WTC11 (cell line): Measurements from ENCODE around the gene TMEM72.

Experiments
- ATF1 ChIP-seq: sonication (generic); formaldehyde crosslinking; IDR thresholded peaks from 2 replicates; pipeline ENCODE4 v1.8.1; 2023; ENCODE audit warnings: mild to moderate bottlenecking, moderate library complexity, missing genetic modification reagents
- E2F4 ChIP-seq: sonication (generic); formaldehyde crosslinking; IDR thresholded peaks from 2 replicates; pipeline ENCODE4 v1.8.1; 2022; ENCODE audit warnings: low read depth, mild to moderate bottlenecking, moderate library complexity, missing genetic modification reagents, borderline replicate concordance
- ESRRA ChIP-seq: sonication (generic); formaldehyde crosslinking; IDR thresholded peaks from 2 replicates; pipeline ENCODE4 v1.8.1; 2022; ENCODE audit warnings: mild to moderate bottlenecking, missing genetic modification reagents, borderline replicate concordance
- FOXJ3 ChIP-seq: sonication (generic); formaldehyde crosslinking; IDR thresholded peaks from 2 replicates; pipeline ENCODE4 v1.9.0; 2021; ENCODE audit warnings: missing genetic modification reagents, mild to moderate bottlenecking, borderline replicate concordance
- FOXK1 ChIP-seq: sonication (generic); formaldehyde crosslinking; IDR thresholded peaks from 2 replicates; pipeline ENCODE4 v1.8.0; 2022; ENCODE audit warnings: mild to moderate bottlenecking, moderate library complexity, missing genetic modification reagents
- GABPB1 ChIP-seq: sonication (generic); formaldehyde crosslinking; IDR thresholded peaks from 2 replicates; pipeline ENCODE4 v1.8.1; 2023; ENCODE audit warnings: mild to moderate bottlenecking, missing genetic modification reagents
- MAX ChIP-seq: sonication (generic); formaldehyde crosslinking; IDR thresholded peaks from 2 replicates; pipeline ENCODE4 v1.8.0; 2022; ENCODE audit warnings: mild to moderate bottlenecking, missing genetic modification reagents
- NR2C2 ChIP-seq: sonication (generic); formaldehyde crosslinking; IDR thresholded peaks from 2 replicates; pipeline ENCODE4 v1.8.0; 2022; ENCODE audit warnings: mild to moderate bottlenecking, missing genetic modification reagents
- PREB ChIP-seq: sonication (generic); formaldehyde crosslinking; IDR thresholded peaks from 2 replicates; pipeline ENCODE4 v1.8.1; 2022; ENCODE audit warnings: mild to moderate bottlenecking, missing genetic modification reagents, moderate library complexity, borderline replicate concordance
- TCF7 ChIP-seq: sonication (generic); formaldehyde crosslinking; IDR thresholded peaks from 2 replicates; pipeline ENCODE4 v1.8.0; 2022; ENCODE audit warnings: mild to moderate bottlenecking, low read depth, missing genetic modification reagents, moderate library complexity
- ZNF416 ChIP-seq: fragments of 250-450 bp; sonication (Bioruptor Pico); IDR thresholded peaks from 2 replicates; pipeline ENCODE4 v1.9.0; 2021; ENCODE audit warnings: mild to moderate bottlenecking, inconsistent platforms
- TF ChIP-seq, protein P1 (sequence below): fragments of 250-450 bp; sonication (Bioruptor Pico); IDR thresholded peaks from 2 replicates; pipeline ENCODE4 v2.1.2; 2022; ENCODE audit warnings: mild to moderate bottlenecking, moderate library complexity
- TF ChIP-seq, protein P2 (sequence below): fragments of 200-600 bp; IDR thresholded peaks from 2 replicates; pipeline ENCODE4 v1.8.0; 2022; ENCODE audit warnings: antibody characterized with exemption

GRCh38 chr10:44935966-44936295, 24.8 kb downstream of the TMEM72 start:
- TF ChIP-seq FOXK1 (CRISPR knock-in tag) (no peak), ATF1 (CRISPR knock-in tag) (no peak), ESRRA (CRISPR knock-in tag) (no peak), ZNF416 (CRISPR knock-in tag) (no peak), FOXJ3 (CRISPR knock-in tag) (no peak), PREB (CRISPR knock-in tag) (no peak), E2F4 (CRISPR knock-in tag) (no peak), MAX (CRISPR knock-in tag) (no peak), NR2C2 (CRISPR knock-in tag) (no peak), TCF7 (no peak), GABPB1 (no peak)
- TF ChIP-seq, protein P1, sequence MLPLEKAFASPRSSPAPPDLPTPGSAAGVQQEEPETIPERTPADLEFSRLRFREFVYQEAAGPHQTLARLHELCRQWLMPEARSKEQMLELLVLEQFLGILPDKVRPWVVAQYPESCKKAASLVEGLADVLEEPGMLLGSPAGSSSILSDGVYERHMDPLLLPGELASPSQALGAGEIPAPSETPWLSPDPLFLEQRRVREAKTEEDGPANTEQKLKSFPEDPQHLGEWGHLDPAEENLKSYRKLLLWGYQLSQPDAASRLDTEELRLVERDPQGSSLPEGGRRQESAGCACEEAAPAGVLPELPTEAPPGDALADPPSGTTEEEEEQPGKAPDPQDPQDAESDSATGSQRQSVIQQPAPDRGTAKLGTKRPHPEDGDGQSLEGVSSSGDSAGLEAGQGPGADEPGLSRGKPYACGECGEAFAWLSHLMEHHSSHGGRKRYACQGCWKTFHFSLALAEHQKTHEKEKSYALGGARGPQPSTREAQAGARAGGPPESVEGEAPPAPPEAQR (CRISPR knock-in tag), result no peak
- TF ChIP-seq, protein P2, sequence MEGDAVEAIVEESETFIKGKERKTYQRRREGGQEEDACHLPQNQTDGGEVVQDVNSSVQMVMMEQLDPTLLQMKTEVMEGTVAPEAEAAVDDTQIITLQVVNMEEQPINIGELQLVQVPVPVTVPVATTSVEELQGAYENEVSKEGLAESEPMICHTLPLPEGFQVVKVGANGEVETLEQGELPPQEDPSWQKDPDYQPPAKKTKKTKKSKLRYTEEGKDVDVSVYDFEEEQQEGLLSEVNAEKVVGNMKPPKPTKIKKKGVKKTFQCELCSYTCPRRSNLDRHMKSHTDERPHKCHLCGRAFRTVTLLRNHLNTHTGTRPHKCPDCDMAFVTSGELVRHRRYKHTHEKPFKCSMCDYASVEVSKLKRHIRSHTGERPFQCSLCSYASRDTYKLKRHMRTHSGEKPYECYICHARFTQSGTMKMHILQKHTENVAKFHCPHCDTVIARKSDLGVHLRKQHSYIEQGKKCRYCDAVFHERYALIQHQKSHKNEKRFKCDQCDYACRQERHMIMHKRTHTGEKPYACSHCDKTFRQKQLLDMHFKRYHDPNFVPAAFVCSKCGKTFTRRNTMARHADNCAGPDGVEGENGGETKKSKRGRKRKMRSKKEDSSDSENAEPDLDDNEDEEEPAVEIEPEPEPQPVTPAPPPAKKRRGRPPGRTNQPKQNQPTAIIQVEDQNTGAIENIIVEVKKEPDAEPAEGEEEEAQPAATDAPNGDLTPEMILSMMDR, result no peak
